Activated CD4-positive, alpha-beta memory T cell treated with anti-CD3 and anti-CD28 coated beads for 36 hours (primary cell): ENCODE measurements around the gene JOSD1. TPM values are rescaled to one million over a fixed set of nuclear protein-coding genes. Genes with fewer than 3 reads are reported as not detected.
A peak's percentile ranks its signal among the peaks of the same experiment; 100 is the strongest.

Experiments used
- CTCF ChIA-PET: fragments of 350-600 bp; sonication (Branson Sonifier 250); formaldehyde crosslinking; loops from one replicate; lab custom pipeline; 2021; ENCODE audit warnings: antibody characterized with exemption, inconsistent platforms; lab: Charles Lee
- POLR2A ChIA-PET: fragments of 350-600 bp; sonication (Branson Sonifier 250); formaldehyde crosslinking; loops from one replicate; lab custom pipeline; 2021; ENCODE audit warnings: antibody characterized with exemption; lab: Charles Lee
- DNase-seq: peaks from one replicate; pipeline ENCODE4 v3.0.0-alpha.2; 2020
- H3K27ac Mint-ChIP-seq: one replicate; pipeline ENCODE4 v1.8.0; 2021; ENCODE audit warnings: mixed read lengths
- H3K27me3 Mint-ChIP-seq: one replicate; pipeline ENCODE4 v1.8.0; 2021; ENCODE audit warnings: mixed read lengths
- H3K36me3 Mint-ChIP-seq: one replicate; pipeline ENCODE4 v1.8.0; 2021; ENCODE audit warnings: mixed read lengths
- H3K4me1 Mint-ChIP-seq: one replicate; pipeline ENCODE4 v1.8.0; 2021; ENCODE audit warnings: low read depth, mixed read lengths
- H3K4me3 Mint-ChIP-seq: one replicate; pipeline ENCODE4 v1.8.0; 2021; ENCODE audit warnings: mild to moderate bottlenecking, mixed read lengths
- H3K9me3 Mint-ChIP-seq: one replicate; pipeline ENCODE4 v1.8.0; 2021; ENCODE audit warnings: mixed read lengths
- intact Hi-C: fragments of 100-400 bp; cut with micrococcal nuclease; formaldehyde crosslinking; loops from one replicate; pipeline ENCODE4 v1.15.1; 2023
- total RNA-seq, 2 experiments: library from RNA; stranded (reverse); gene quantifications; one replicate each; pipeline ENCODE4 v1.2.3, GENCODE V29; 2021

Gene JOSD1
- total RNA-seq, 2 experiments from 2014 or later: 71.8 to 78.4 TPM

GRCh38 chr22:38732251-38732815 is 31.6 kb upstream of the JOSD1 start:
- H3K9me3 Mint-ChIP-seq: no peaks in the 10 kb centered on the region
- peak overlapping the region; percentile 46 for H3K27ac Mint-ChIP-seq
- CTCF ChIA-PET: interaction anchor here (0.6 to 4.5 kb wide), 14 partner anchors 9 to 336 kb away, joined by 3 to 33 read pairs (median 6); partner anchors contain the start of genes NPTXR and TOMM22
- POLR2A ChIA-PET: interaction anchor here (0.6 to 3.7 kb wide), 4 partner anchors 8 to 478 kb away, joined by 3 to 17 read pairs (median 4); no protein-coding TSS in a partner anchor
- H3K36me3 Mint-ChIP-seq: peaks cover 52% of the 10 kb centered on the region
- peaks cover 31% of the 10 kb centered on the region for H3K4me1 Mint-ChIP-seq
- no peak for DNase-seq
- no peaks in the 10 kb centered on the region for H3K27me3 Mint-ChIP-seq
- H3K4me3 Mint-ChIP-seq: no peak overlapping the region
- intact Hi-C loops: no loop called here

GRCh38 chr22:38731703-38732161 is 31.0 kb upstream of the JOSD1 start:
- intact Hi-C loops: no loop called here
- Mint-ChIP-seq H3K27ac (peak overlapping the region; percentile 49), H3K27me3 (no peaks in the 10 kb centered on the region), H3K36me3 (peaks cover 53% of the 10 kb centered on the region), H3K9me3 (no peaks in the 10 kb centered on the region), H3K4me1 (peaks cover 27% of the 10 kb centered on the region), H3K4me3 (no peak overlapping the region)
- CTCF ChIA-PET: interaction anchor here (1.2 to 4.5 kb wide), 6 partner anchors 8 to 112 kb away, joined by 4 to 33 read pairs (median 10); partner anchors contain the start of gene NPTXR
- no peak for DNase-seq
- POLR2A ChIA-PET: interaction anchor here (0.8 kb wide), 1 partner anchor 20 kb away, joined by 3 read pairs; no protein-coding TSS in a partner anchor

- Mint-ChIP-seq H3K36me3 (peaks cover 61% of the 10 kb centered on the region), H3K9me3 (no peaks in the 10 kb centered on the region), H3K27ac (peak overlapping the region; percentile 28), H3K27me3 (no peaks in the 10 kb centered on the region), H3K4me3 (no peak overlapping the region), H3K4me1 (peaks cover 18% of the 10 kb centered on the region)
- intact Hi-C loops: no loop called here
- no peak for DNase-seq
- CTCF ChIA-PET: no interaction called here
- POLR2A ChIA-PET: interaction anchor here (1.2 kb wide), 2 partner anchors 10 to 18 kb away, joined by 3 read pairs; no protein-coding TSS in a partner anchor
Measured at GRCh38 chr22:38730411-38730871, 29.7 kb upstream of the JOSD1 start.

GRCh38 chr22:38729946-38730345 is 29.2 kb upstream of the JOSD1 start:
- H3K27me3 Mint-ChIP-seq: no peaks in the 10 kb centered on the region
- intact Hi-C loops: no loop called here
- peaks cover 16% of the 10 kb centered on the region for H3K4me1 Mint-ChIP-seq
- no peak overlapping the region for H3K4me3 Mint-ChIP-seq
- H3K9me3 Mint-ChIP-seq: no peaks in the 10 kb centered on the region
- ChIA-PET CTCF (no interaction called here), POLR2A (interaction anchor here (1.2 kb wide), 2 partner anchors 11 to 19 kb away, joined by 3 read pairs; no protein-coding TSS in a partner anchor)
- peaks cover 62% of the 10 kb centered on the region for H3K36me3 Mint-ChIP-seq
- no peak overlapping the region for H3K27ac Mint-ChIP-seq
- no peak for DNase-seq

GRCh38 chr22:38728871-38729796 is 28.4 kb upstream of the JOSD1 start:
- intact Hi-C loops: no loop called here
- Mint-ChIP-seq H3K4me1 (peaks cover 9% of the 10 kb centered on the region), H3K27me3 (no peaks in the 10 kb centered on the region), H3K27ac (no peak overlapping the region), H3K9me3 (no peaks in the 10 kb centered on the region), H3K4me3 (no peak overlapping the region), H3K36me3 (peaks cover 62% of the 10 kb centered on the region)
- ChIA-PET POLR2A (interaction anchor here (1.2 kb wide), 3 partner anchors 8 to 19 kb away, joined by 3 read pairs; no protein-coding TSS in a partner anchor), CTCF (no interaction called here)
- no peak for DNase-seq

- no peaks in the 10 kb centered on the region for H3K4me1 Mint-ChIP-seq
- H3K27ac Mint-ChIP-seq: peak overlapping the region; percentile 49
- no peak for DNase-seq
- ChIA-PET POLR2A (interaction anchor here (1.2 kb wide), 1 partner anchor 10 kb away, joined by 3 read pairs; no protein-coding TSS in a partner anchor), CTCF (no interaction called here)
- no peak overlapping the region for H3K4me3 Mint-ChIP-seq
- no peaks in the 10 kb centered on the region for H3K9me3 Mint-ChIP-seq
- peaks cover 56% of the 10 kb centered on the region for H3K36me3 Mint-ChIP-seq
- no peaks in the 10 kb centered on the region for H3K27me3 Mint-ChIP-seq
- intact Hi-C loops: no loop called here
Measured at GRCh38 chr22:38727530-38728451, 27.0 kb upstream of the JOSD1 start.

GRCh38 chr22:38727123-38727522 is 26.4 kb upstream of the JOSD1 start:
- intact Hi-C loops: no loop called here
- Mint-ChIP-seq H3K9me3 (no peaks in the 10 kb centered on the region), H3K4me3 (no peak overlapping the region), H3K36me3 (peaks cover 59% of the 10 kb centered on the region), H3K27ac (peak overlapping the region; percentile 49), H3K4me1 (no peaks in the 10 kb centered on the region), H3K27me3 (no peaks in the 10 kb centered on the region)
- ChIA-PET POLR2A (no interaction called here), CTCF (interaction anchor here (0.9 kb wide), 1 partner anchor 10 kb away, joined by 3 read pairs; no protein-coding TSS in a partner anchor)
- no peak for DNase-seq

- Mint-ChIP-seq H3K4me1 (no peaks in the 10 kb centered on the region), H3K27me3 (no peaks in the 10 kb centered on the region), H3K27ac (no peak overlapping the region), H3K4me3 (no peak overlapping the region), H3K9me3 (no peaks in the 10 kb centered on the region), H3K36me3 (peaks cover 65% of the 10 kb centered on the region)
- CTCF ChIA-PET: interaction anchor here (0.8 to 1.6 kb wide), 8 partner anchors 9 to 111 kb away, joined by 3 to 14 read pairs (median 4); partner anchors contain the start of gene SUN2
- POLR2A ChIA-PET: interaction anchor here (1.0 kb wide), 1 partner anchor 8 kb away, joined by 3 read pairs; no protein-coding TSS in a partner anchor
- DNase-seq: no peak
- intact Hi-C loops: no loop called here
Measured at GRCh38 chr22:38725900-38726655, 25.3 kb upstream of the JOSD1 start.

- peak overlapping the region; percentile 1 for H3K27ac Mint-ChIP-seq
Measured at GRCh38 chr22:38724926-38725571, 24.3 kb upstream of the JOSD1 start.

GRCh38 chr22:38724176-38724575 is 23.4 kb upstream of the JOSD1 start:
- no peaks in the 10 kb centered on the region for H3K4me1 Mint-ChIP-seq
- intact Hi-C loops: no loop called here
- H3K27me3 Mint-ChIP-seq: no peaks in the 10 kb centered on the region
- ChIA-PET CTCF (interaction anchor here (0.9 to 4.0 kb wide), 13 partner anchors 8 to 42 kb away, joined by 3 to 33 read pairs (median 4); partner anchors contain the start of gene GTPBP1), POLR2A (interaction anchor here (1.2 to 1.4 kb wide), 2 partner anchors 9 to 28 kb away, joined by 5 read pairs; no protein-coding TSS in a partner anchor)
- H3K27ac Mint-ChIP-seq: no peak overlapping the region
- no peak for DNase-seq
- H3K9me3 Mint-ChIP-seq: no peaks in the 10 kb centered on the region
- no peak overlapping the region for H3K4me3 Mint-ChIP-seq
- H3K36me3 Mint-ChIP-seq: peaks cover 55% of the 10 kb centered on the region

More at GRCh38 chr22:38724926-38725571, 24.3 kb upstream of the JOSD1 start:
- ChIA-PET POLR2A (interaction anchor here (1.2 to 1.4 kb wide), 2 partner anchors 8 to 27 kb away, joined by 5 read pairs; no protein-coding TSS in a partner anchor), CTCF (interaction anchor here (0.7 to 4.0 kb wide), 21 partner anchors 8 to 112 kb away, joined by 3 to 33 read pairs (median 4); partner anchors contain the start of genes GTPBP1 and SUN2)
- no peak for DNase-seq
- H3K9me3 Mint-ChIP-seq: no peaks in the 10 kb centered on the region
- no peaks in the 10 kb centered on the region for H3K4me1 Mint-ChIP-seq
- H3K36me3 Mint-ChIP-seq: peaks cover 60% of the 10 kb centered on the region
- no peak overlapping the region for H3K4me3 Mint-ChIP-seq
- H3K27me3 Mint-ChIP-seq: no peaks in the 10 kb centered on the region
- intact Hi-C loops: no loop called here
